ENCODE results near the gene NRIP1. TPM values are rescaled to one million over a fixed set of nuclear protein-coding genes. Genes with fewer than 3 reads are reported as not detected.
A peak's percentile ranks its signal among the peaks of the same experiment; 100 is the strongest.

Gene NRIP1
- total RNA-seq, 1 experiment from 2014 or later: 45.4 TPM

DNA sequence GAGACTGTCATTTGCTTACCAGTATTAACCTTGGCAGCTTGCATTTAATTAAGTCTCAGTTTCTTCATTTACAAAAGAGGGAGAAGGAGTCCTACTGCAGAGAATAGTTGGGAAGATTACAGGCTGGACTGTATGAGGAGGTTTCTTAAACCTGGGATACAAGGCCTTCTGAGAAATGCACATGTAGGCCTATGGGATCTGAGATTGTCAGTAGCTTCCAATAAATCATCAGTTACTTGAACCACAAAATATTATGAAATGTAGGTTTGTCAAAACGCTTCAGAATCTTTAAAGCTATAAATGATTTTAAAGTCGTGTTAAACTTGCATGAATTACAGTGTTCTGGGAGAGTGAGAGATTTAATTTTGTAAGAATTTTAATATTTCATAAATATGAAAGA is 69.6 kb downstream of the NRIP1 start:
- peak; percentile 36 for DNase-seq (ENCODE audit: low read depth)
- in situ Hi-C loops (cut with HindIII; ENCODE audit: low pct_unique_long_range_greater_than_20kb, low sequenced_read_pairs): no loop called here

DNA sequence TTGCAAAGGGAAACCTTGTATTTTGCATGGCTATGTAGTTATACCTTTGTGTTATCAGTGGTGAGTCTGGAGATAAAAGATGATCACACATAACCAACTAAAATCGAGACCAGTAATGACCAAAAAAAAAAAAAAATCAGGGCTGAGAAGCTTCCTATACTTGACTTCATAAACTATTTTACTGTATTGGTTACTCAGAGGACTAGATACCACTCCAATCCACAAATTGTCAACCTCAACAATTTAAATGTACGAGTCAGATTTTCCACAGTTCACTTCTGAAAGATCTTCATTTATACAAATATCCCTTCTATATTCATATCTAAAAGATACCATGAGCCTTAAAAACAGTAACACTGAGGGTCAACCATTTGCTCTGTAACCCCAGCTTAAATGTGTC is 71.7 kb downstream of the NRIP1 start:
- in situ Hi-C loops (cut with HindIII; ENCODE audit: low pct_unique_long_range_greater_than_20kb, low sequenced_read_pairs): no loop called here
- DNase-seq (ENCODE audit: low read depth): no peak

DNA sequence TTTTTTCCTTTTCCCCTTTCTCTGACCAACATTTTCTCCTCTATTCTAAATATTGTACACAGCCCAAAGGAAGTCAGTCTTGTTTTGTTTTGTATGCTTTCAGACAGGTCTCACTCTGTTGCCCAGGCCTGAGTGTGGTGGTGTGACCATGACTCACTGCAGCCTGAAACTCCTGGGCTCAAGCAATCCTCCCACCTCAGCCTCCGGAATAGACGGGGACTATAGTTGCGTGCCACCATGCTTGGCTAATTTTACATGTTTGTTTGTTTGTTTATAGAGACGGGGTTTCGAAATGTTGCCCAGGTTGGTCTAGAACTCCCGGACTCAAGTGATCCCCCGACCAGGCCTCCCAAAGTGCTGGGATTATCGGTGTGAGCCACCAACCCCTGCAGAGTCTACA is 72.8 kb downstream of the NRIP1 start:
- DNase-seq (ENCODE audit: low read depth): peak; percentile 90

DNA sequence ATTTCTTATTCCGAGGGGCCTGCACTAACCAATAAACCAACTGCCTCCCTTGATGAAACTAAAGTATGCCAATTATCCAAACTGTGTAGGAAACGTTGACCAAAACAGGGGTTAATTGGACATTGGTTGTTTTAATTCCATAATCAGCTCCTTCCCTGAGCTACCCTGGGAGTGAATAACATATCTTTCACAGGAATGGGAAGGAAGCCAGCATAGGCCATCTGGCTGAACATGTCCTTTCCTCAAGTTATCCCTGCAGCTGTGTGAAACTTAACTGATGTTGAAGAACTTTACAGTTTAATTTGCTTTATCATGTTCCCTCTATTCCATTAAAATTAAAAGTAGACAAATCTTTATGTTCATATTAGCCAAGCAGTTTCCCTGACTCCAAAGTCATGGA is 75.4 kb downstream of the NRIP1 start:
- DNase-seq (ENCODE audit: low read depth): no peak
- in situ Hi-C loops (cut with HindIII; ENCODE audit: low pct_unique_long_range_greater_than_20kb, low sequenced_read_pairs): no loop called here

More for the DNA sequence above, 72.8 kb downstream of the NRIP1 start:
- in situ Hi-C loops (cut with HindIII; ENCODE audit: low pct_unique_long_range_greater_than_20kb, low sequenced_read_pairs): no loop called here

DNA sequence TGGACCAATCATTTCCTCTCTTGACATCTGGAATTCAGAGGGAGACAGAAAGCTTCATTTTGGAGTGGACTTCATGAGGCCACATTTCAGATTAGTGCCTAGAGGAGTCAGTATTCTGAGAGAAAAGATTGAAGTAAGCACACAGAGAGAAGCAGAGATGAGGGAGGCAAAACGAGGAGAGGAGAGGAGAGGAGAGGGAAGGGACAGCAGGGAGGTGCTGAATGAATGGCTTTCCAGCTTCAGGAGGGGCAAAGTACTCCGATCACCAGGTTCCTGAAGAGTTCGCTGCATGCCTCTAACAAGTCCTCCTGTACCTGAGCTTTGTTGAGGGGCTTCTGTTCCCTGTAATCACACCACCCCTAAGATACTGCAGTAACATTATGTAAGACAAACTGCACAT is 76.0 kb downstream of the NRIP1 start:
- DNase-seq (ENCODE audit: low read depth): no peak
- in situ Hi-C loops (cut with HindIII; ENCODE audit: low pct_unique_long_range_greater_than_20kb, low sequenced_read_pairs): no loop called here

DNA sequence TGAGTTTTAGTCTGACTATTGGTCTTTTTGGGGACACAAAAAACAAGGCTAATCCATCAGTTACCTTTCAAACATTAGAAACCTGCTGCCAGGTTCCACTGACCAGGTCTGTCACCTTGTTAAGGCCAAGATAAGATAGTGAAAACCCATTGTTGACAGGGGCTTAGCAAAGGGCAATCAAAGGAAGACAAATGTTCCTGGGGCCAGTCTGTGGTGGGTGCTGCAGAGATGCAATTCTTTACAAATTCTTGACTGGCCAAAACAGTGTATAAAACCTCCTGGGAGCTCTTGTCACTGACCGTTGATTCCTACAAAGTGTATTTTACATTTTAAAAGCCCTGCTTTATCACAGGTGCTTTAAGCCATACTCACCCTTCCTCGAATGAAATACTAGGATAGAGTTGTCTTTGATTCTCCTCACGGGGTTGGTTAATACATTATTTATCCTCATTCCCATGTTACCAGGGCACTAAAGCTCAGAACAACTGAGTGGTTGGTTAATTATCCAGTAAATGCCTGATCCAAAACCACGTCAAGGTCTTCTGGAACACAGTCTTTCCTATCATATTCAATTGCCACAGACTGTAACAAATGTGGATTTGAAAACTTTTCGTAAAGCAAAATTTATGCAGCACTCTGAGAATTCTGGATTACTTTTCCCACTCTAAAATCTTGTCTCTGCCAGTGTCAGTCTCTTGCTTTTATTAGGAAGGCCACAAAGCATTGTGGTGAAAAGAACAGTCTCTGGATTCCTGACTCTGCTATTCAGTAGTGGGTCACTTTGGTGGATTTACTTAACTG is 77.2 kb downstream of the NRIP1 start:
- DNase-seq (ENCODE audit: low read depth): no peak
- in situ Hi-C loops (cut with HindIII; ENCODE audit: low pct_unique_long_range_greater_than_20kb, low sequenced_read_pairs): no loop called here

DNA sequence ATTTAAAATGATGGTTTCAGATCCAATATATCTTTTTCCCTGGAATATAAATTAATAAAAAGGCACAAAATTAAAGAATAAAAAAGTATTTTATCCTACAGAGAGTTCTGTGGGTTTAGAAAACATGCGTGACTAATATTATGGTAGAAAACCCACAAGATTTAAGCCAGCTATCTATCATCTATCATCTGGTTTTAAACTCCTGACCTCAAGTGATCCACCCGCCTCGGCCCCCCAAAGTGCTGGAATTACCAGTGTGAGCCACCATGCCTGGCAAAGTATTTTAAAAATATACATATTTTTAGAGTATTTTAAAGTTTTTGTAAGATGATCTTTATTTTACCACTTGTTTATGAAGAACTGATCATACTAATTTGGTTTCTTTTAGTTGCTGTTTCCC is 79.5 kb downstream of the NRIP1 start:
- in situ Hi-C loops (cut with HindIII; ENCODE audit: low pct_unique_long_range_greater_than_20kb, low sequenced_read_pairs): no loop called here

DNA sequence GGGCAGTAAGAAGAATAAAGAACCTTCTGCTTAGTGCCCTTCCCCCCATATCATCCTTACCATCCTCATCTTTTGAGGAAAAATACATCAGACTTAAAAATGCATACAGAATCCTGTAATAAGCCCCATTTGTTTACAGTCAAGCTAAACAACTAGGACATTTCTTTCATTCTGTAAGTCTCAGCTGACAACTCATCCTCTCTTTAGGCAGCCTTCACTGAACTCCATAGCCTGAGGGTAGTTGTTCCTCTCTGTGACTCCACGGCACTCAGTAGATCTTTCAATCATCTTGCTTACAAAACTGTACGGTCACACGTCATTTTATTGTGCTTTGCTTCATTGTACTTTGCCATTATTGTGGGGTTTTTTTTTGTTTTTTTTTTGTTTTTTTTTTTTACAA is 82.5 kb downstream of the NRIP1 start:
- no peak for DNase-seq (ENCODE audit: low read depth)
- in situ Hi-C loops (cut with HindIII; ENCODE audit: low pct_unique_long_range_greater_than_20kb, low sequenced_read_pairs): no loop called here

More for the DNA sequence above, 79.5 kb downstream of the NRIP1 start:
- no peak for DNase-seq (ENCODE audit: low read depth)

DNA sequence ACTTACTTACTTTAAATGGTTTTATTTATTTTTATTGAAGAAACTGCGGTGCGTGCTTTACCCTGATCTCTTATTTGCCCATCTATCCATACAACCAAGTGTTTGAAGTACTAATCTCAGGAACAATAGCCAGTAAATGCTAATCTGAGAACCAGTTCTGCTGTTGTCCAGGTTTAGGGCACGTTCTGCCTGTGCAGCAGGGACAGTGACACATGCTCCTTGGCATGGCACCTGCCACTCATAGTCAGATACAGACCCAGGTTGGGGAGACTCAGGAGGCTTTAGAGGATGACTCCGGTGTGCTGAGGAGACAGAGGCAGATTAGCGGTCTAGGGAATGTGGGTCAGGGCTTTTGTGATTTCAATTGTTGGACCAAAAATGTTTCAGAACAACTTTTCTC is 83.6 kb downstream of the NRIP1 start:
- in situ Hi-C loops (cut with HindIII; ENCODE audit: low pct_unique_long_range_greater_than_20kb, low sequenced_read_pairs): no loop called here
- no peak for DNase-seq (ENCODE audit: low read depth)

DNA sequence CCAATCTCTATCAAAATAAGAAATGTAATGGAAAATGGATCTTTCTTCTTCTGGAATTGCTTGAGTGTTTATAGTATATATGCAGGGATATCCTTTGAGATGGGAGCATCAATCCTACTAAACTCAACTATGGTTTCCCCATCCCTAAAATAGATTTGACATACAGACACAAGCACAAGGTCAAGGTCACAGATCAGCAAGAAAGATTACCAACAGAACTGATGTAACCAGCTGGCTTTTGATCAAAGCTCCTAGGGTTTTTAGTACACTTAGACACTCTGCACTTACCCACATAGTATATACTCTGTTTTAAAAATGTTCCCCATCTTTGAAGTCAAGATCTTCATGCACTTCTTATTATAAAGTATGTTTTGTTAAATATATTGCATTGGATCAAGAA is 85.5 kb downstream of the NRIP1 start:
- in situ Hi-C loops (cut with HindIII; ENCODE audit: low pct_unique_long_range_greater_than_20kb, low sequenced_read_pairs): no loop called here
- DNase-seq (ENCODE audit: low read depth): no peak

DNA sequence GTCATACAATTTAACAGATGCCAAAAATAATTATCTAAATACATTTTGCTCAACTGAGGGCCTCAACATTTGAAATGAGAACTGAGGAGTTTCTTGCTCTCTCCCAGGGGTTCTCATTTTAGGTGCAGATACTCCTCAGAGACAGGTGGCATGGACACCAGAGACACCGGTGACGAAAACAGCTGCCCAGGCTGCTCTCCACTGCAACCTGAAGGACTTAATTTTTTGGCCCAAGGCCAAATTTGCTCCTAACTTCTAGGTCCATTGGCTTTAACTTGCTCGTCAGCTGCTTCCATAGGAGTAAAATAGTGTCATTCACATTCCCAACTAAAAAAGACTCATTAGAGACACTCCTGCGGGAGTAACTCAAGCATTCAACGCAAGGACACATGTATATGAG is 87.0 kb downstream of the NRIP1 start:
- in situ Hi-C loops (cut with HindIII; ENCODE audit: low pct_unique_long_range_greater_than_20kb, low sequenced_read_pairs): no loop called here
- DNase-seq (ENCODE audit: low read depth): no peak

DNA sequence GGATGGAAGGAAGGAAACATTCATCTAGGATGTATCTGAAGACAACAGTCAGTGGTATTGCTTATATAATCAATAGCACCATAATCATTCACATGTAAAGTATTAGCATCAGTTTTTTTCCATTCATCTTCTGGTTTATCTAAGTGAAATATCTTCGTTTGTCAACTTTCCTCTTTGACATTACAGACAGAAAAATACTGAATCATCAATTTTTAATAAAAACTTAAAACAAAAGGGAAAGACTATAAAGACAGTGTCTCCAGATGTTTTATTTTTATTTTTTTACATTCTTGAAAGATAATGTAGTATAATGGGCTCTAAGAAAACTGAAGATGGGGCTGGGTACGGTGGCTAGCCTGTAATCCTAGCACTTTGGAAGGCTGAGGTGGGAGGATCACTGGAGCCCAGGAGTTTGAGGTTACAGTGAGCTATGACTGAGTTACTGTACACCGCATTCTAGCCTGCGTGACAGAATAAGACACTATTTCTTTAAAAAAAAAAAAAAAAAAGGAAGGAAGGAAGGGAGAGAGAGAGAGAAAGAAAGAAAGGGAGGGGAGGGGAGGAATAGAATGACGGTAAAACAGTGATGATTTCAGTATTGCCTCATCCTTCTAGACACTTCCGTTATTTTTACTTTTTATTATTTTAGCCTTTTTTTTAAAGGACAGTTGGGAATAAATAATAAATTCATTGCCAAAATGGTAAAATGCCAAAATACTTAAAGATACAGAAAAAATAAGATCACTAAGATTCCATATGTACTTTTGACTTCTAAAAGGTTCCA is 89.5 kb downstream of the NRIP1 start:
- in situ Hi-C loops (cut with HindIII; ENCODE audit: low pct_unique_long_range_greater_than_20kb, low sequenced_read_pairs): no loop called here
- no peak for DNase-seq (ENCODE audit: low read depth)

DNA sequence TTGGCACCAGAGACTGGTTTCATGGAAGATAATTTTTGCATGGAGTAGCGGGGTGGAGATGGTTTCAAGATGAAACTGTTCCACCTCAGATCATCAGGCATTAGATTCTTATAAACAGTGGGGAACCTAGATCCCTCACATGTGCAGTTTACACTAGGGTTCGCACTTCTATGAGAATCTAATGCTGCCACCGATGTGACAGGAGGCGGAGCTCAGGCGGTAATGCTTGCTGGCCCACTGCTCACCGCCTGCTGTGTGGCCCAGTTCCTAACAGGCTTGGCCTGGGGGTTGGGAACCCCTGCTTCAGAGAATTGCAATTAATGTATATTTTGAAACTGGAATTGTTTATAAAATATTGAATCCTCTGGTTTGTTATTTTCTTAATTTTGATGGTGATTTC is 92.1 kb downstream of the NRIP1 start:
- in situ Hi-C loops (cut with HindIII; ENCODE audit: low pct_unique_long_range_greater_than_20kb, low sequenced_read_pairs): no loop called here
- DNase-seq (ENCODE audit: low read depth): no peak

DNA sequence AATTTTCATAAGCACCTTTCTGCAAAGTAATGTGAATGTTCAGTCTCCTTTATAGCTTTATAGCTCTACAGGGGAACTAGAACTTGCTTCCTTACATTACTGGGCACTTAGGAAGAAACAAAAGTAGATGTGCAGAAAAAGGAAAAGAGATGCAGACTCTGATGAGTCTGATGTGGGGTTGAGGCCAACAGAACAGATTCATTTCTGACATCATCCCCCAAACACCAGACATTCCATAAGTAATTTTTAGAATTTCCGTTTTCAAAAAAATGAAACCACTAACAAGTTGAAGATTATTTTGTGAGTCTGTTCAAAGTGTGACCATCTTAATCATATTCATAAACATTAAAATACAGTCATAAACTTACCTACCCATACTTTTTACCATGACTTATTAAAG is 96.0 kb downstream of the NRIP1 start:
- in situ Hi-C loops (cut with HindIII; ENCODE audit: low pct_unique_long_range_greater_than_20kb, low sequenced_read_pairs): no loop called here
- no peak for DNase-seq (ENCODE audit: low read depth)

DNA sequence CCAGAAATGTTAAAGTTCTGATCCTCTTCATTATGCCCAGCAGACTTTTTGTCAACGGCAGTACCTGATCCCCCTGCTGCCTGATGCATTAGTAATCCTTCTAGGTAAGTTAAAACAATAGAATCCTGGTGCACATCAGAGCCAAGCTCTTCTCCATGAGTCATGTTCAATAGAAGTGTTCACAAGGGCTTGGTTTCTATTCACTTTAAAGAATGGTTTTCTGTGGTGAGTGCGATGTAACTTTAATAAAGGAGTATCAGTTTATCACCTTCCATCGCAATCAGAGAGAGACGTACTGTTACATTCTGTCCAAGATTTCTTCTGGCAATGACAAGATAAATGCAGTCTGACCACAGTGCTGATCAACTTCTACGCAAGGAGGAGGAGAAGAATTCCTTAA is 96.8 kb downstream of the NRIP1 start:
- in situ Hi-C loops (cut with HindIII; ENCODE audit: low pct_unique_long_range_greater_than_20kb, low sequenced_read_pairs): no loop called here
- DNase-seq (ENCODE audit: low read depth): no peak

DNA sequence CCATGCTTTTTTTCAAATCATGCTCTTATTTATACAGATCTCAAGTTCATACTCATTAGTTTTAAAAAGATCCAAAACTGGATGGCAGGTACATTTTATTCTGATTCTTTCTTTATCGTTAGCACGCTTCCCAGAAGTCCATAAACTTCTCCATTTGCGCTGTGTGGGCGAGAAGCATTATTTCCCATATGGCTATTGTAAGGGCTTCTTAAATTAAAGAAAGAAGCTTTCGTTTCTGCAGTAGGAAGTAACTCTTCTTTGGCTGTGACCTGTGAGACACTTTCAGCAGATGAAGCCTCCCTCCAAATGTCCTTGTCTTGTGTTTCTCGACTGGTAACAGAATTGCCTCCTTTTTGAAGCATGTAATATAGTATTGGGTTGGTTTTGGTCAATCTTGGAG is 100.2 kb downstream of the NRIP1 start:
- no peak for DNase-seq (ENCODE audit: low read depth)
- in situ Hi-C loops (cut with HindIII; ENCODE audit: low pct_unique_long_range_greater_than_20kb, low sequenced_read_pairs): no loop called here

DNA sequence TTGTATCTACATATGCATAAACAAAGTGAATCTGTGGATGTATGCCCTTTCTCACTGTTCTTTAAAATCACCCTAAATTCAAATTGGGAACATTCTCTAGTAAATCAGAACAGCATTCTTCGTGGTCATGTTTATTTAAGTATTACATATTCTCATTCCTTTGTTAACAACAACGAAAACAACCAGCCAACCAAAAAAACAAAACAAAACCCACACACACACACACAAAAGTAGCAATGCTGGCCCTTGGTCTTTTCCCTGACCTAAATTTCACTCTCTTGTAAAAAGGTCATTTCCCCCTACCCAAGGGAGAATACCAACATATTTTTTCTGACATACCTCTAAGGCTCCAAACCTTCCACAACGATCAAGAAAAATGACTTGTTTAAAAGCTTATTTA is 102.6 kb downstream of the NRIP1 start:
- DNase-seq (ENCODE audit: low read depth): no peak
- in situ Hi-C loops (cut with HindIII; ENCODE audit: low pct_unique_long_range_greater_than_20kb, low sequenced_read_pairs): no loop called here

DNA sequence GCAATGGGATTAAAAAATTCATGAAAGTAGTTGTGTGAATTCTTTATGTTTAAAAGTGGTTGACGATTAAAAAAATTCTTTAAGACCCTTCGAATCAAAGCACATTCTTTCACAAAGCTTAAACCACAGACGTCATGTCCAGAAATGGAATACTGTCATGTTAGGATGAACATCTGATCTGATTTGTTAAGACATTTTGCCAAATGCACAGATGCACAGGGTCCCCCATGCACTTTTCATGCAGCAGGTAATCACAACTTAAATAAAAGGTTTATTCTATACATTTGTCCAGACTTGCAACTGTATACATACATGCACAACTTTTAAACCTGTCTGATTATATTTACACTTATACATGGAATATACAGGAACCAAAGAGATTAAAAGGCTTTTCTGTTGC is 103.3 kb downstream of the NRIP1 start:
- no peak for DNase-seq (ENCODE audit: low read depth)
- in situ Hi-C loops (cut with HindIII; ENCODE audit: low pct_unique_long_range_greater_than_20kb, low sequenced_read_pairs): no loop called here

DNA sequence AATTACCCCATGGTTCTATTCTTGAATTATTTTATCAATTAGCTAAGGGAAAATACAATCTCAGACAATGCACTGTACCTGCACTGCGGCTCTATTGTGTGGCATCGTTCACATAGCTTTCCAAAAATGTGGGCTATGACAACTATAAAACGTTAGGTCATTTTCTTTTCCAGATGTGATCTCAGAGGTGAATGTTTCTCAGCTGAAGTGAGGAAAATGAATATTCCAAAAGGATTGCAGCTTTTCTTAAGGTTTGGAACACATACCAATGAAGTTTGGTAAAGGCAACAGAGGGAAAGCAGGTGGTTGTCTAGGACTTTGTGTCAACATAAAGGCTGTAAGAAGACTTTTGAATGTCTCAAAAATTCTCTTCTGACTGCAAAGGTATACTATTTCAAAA is 105.5 kb downstream of the NRIP1 start:
- DNase-seq (ENCODE audit: low read depth): no peak
- in situ Hi-C loops (cut with HindIII; ENCODE audit: low pct_unique_long_range_greater_than_20kb, low sequenced_read_pairs): no loop called here

DNA sequence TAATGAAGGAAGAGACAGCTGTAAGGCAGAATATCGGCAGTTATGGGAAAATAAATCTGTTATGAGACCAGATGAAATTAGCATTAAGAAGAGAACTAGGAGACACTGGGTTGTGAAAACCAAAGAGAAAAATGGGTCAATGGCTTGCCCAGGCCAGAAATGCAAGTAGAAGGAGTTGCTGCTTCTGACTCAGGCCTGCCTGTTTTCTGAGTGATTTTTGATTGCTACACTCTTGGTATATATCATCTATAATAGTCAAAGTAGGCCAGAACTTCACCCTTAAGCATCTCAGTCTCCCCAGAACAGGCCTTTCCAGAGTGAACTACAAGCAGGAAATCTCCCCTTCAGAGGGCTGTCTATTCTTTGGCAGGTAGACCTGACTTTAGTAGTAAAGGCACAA is 107.0 kb downstream of the NRIP1 start:
- no peak for DNase-seq (ENCODE audit: low read depth)

More for the DNA sequence above, 107.0 kb downstream of the NRIP1 start:
- in situ Hi-C loops (cut with HindIII; ENCODE audit: low pct_unique_long_range_greater_than_20kb, low sequenced_read_pairs): no loop called here

Data from Caki2 (cell line).